SH-SY5Y (cell line): ENCODE results near the gene ZNF454.

Experiments used
- GATA2 ChIP-seq: IDR thresholded peaks from 2 replicates; pipeline ENCODE4 v1.6.1; 2011; ENCODE audit warnings: mild to moderate bottlenecking, low read depth, low read length
- GATA3 ChIP-seq: IDR thresholded peaks from 2 replicates; pipeline ENCODE4 v1.6.1; 2011; ENCODE audit warnings: low read depth, mild to moderate bottlenecking, low read length, moderate library complexity

DNA sequence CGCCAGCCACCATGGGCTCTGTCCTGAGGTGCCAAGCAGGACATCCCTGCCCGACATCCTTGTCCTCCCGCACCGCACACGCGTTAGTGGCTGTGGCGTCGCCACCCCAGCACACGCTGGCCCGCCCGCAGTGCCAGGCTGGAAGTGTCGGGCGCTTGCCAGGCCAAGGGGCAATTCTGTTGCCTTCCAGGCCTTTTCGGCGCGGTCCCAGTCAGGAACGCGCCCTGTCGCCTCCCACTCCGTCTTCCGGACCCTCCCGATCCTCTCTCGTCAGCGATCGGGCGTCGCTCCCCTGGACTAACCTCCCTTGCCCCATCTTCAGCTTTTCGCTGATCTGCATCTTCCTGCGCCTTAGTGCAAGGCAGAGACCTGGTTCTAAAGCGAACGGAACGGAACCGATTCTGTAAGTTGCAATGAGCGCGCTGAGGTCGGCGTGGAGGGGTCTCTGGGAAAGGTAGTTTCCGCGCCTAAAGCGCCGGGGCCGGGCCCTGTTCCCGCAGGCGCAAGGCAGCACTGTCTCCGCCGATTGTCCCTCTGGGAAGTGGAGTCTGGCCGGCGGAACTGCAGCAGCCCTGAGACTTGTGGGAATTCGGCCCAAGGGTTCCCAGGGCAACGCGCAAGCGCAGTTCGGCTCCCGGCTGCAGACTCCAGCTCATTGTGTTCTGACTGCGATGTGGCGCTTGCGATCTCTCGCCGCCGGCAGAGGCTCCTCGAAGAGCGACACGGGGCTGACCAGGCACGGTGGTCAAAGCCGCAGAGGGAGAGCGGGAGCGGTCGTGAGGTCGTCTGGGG lies at the start of gene ZNF454:
- TF ChIP-seq GATA2 = no peak; the same call in 1 of the 2 replicates
- TF ChIP-seq GATA3 = no peak
